Liver (tissue), 9 donors: ENCODE data around the gene CD82. TPM values are rescaled to one million over a fixed set of nuclear protein-coding genes. Genes with fewer than 3 reads are reported as not detected.
A peak's percentile ranks its signal among the peaks of the same experiment; 100 is the strongest.

Experiments
- DNase-seq: peaks from one replicate; pipeline ENCODE4 v3.0.0-alpha.2; 2017; ENCODE audit warnings: low spot score
- H3K27ac ChIP-seq, 2 donors: one replicate each; pipeline ENCODE4 v1.7.0; 2013; ENCODE audit warnings: inconsistent platforms in 2 of 2, low read length in 2 of 2, control low read depth in 1 of 2, low read depth in 1 of 2, mild to moderate bottlenecking in 1 of 2
- H3K27me3 ChIP-seq, 4 donors: one replicate each; pipeline versions ENCODE4 v1.6.1 to v1.7.0; 2013; ENCODE audit warnings: low read length in 3 of 4, inconsistent platforms in 1 of 4, mild to moderate bottlenecking in 1 of 4, moderate library complexity in 1 of 4; ENCODE audit not compliant: control insufficient read depth in 4 of 4, insufficient read depth in 4 of 4
- H3K36me3 ChIP-seq, 4 donors: one replicate each; pipeline versions ENCODE4 v1.6.1 to v1.7.0; 2013; ENCODE audit warnings: low read length in 3 of 4, mild to moderate bottlenecking in 3 of 4, low read depth in 1 of 4, moderate library complexity in 1 of 4; ENCODE audit not compliant: control insufficient read depth in 4 of 4, insufficient read depth in 3 of 4
- H3K4me1 ChIP-seq, 4 donors: one replicate each; pipeline versions ENCODE4 v1.6.1 to v1.7.0; 2013; ENCODE audit warnings: low read length in 3 of 4, mild to moderate bottlenecking in 3 of 4, moderate library complexity in 1 of 4; ENCODE audit not compliant: control insufficient read depth in 4 of 4, insufficient read depth in 4 of 4
- H3K4me3 ChIP-seq, 3 donors: one replicate each; pipeline versions ENCODE4 v1.6.1 to v1.7.0; 2013; ENCODE audit warnings: low read length in 3 of 3, control low read depth in 1 of 3, low read depth in 1 of 3, mild to moderate bottlenecking in 1 of 3
- H3K9ac ChIP-seq, 2 donors: one replicate each; pipeline ENCODE4 v1.7.0; 2013; ENCODE audit warnings: low read length in 2 of 2, mild to moderate bottlenecking in 2 of 2, moderate library complexity in 2 of 2, control low read depth in 1 of 2, low read depth in 1 of 2
- H3K9me3 ChIP-seq, 4 donors: one replicate each; pipeline versions ENCODE4 v1.6.1 to v1.7.0; 2013; ENCODE audit warnings: low read length in 3 of 4; ENCODE audit not compliant: control insufficient read depth in 4 of 4
- EGR1 ChIP-seq, 2 donors: IDR thresholded peaks; 2 replicates each; pipeline ENCODE4 v1.6.1; 2016 to 2018; ENCODE audit warnings: antibody characterized with exemption in 2 of 2, low read depth in 2 of 2
- FOXA1 ChIP-seq: IDR thresholded peaks from 2 replicates; pipeline ENCODE4 v1.6.1; 2016; ENCODE audit warnings: antibody characterized with exemption
- FOXA2 ChIP-seq: IDR thresholded peaks from 2 replicates; pipeline ENCODE4 v1.6.1; 2016; ENCODE audit warnings: antibody characterized with exemption
- GABPA ChIP-seq, 2 donors: IDR thresholded peaks in 1 of 2; conservative IDR thresholded peaks in 1 of 2; 2 replicates each; pipeline ENCODE4 v1.6.1; 2016; ENCODE audit warnings: antibody characterized with exemption in 2 of 2, mild to moderate bottlenecking in 1 of 2, moderate library complexity in 1 of 2
- HNF4A ChIP-seq, 2 donors: conservative IDR thresholded peaks; 2 replicates each; pipeline ENCODE4 v1.6.1; 2016; ENCODE audit warnings: antibody characterized with exemption in 2 of 2, mild to moderate bottlenecking in 2 of 2
- HNF4G ChIP-seq: IDR thresholded peaks from 2 replicates; pipeline ENCODE4 v1.6.1; 2016; ENCODE audit warnings: antibody characterized with exemption
- JUND ChIP-seq, 2 donors: IDR thresholded peaks; 2 replicates each; pipeline ENCODE4 v1.6.1; 2016; ENCODE audit warnings: antibody characterized with exemption in 2 of 2
- NR2F2 ChIP-seq: IDR thresholded peaks from 2 replicates; pipeline ENCODE4 v1.6.1; 2016; ENCODE audit warnings: antibody characterized with exemption
- RAD21 ChIP-seq, 2 donors: IDR thresholded peaks; 2 replicates each; pipeline ENCODE4 v1.6.1; 2016; ENCODE audit warnings: antibody characterized with exemption in 2 of 2, mild to moderate bottlenecking in 2 of 2
- RXRA ChIP-seq, 2 donors: IDR thresholded peaks; 2 replicates each; pipeline ENCODE4 v1.6.1; 2017 to 2018; ENCODE audit warnings: antibody characterized with exemption in 2 of 2, mild to moderate bottlenecking in 1 of 2
- SP1 ChIP-seq: IDR thresholded peaks from 2 replicates; pipeline ENCODE4 v1.6.1; 2018; ENCODE audit warnings: antibody characterized with exemption, mild to moderate bottlenecking
- TAF1 ChIP-seq: conservative IDR thresholded peaks from 2 replicates; pipeline ENCODE4 v1.6.1; 2016; ENCODE audit warnings: antibody characterized with exemption, mild to moderate bottlenecking
- YY1 ChIP-seq: IDR thresholded peaks from 2 replicates; pipeline ENCODE4 v1.6.1; 2016; ENCODE audit warnings: antibody characterized with exemption, mild to moderate bottlenecking
- WGBS: extraction: QIAGEN DNeasy Blood & Tissue Kit; methylation state at CpG from one replicate; pipeline ENCODE4 v1.1.7; 2013; 5-methylcytosine and 5-hydroxymethylcytosine counted together
- polyA plus RNA-seq, 2 donors: library from polyadenylated mRNA; stranded (reverse) in 1 of 2; unstranded in 1 of 2; fragments of 200-250 nt in 1 of 2; fragments of >200 nt in 1 of 2; fragmentation: Nextera tagmentation in 1 of 2; extraction: Ambion mirVana in 1 of 2; gene quantifications; one replicate each; pipeline versions ENCODE4 v1.2.1 to v1.2.3, GENCODE V29; 2013 to 2015
- total RNA-seq, 2 donors: library from RNA; depleted of rRNA; stranded (reverse); fragments of >200 nt; gene quantifications; one replicate each; pipeline ENCODE4 v1.2.3, GENCODE V29; 2014
- TF ChIP-seq, protein P1 (sequence below): IDR thresholded peaks from 2 replicates; pipeline ENCODE4 v1.6.1; 2016; ENCODE audit warnings: antibody characterized with exemption
- TF ChIP-seq, protein P2 (sequence below): fragments of 150-350 bp; IDR thresholded peaks from 2 replicates; pipeline ENCODE4 v1.5.1; 2017; ENCODE audit warnings: improper control_type of control experiment, low read depth, low read length; ENCODE audit not compliant: missing input control
- TF ChIP-seq, protein P3 (sequence below): IDR thresholded peaks from 2 replicates; pipeline ENCODE4 v1.6.1; 2016; ENCODE audit warnings: antibody characterized with exemption
- TF ChIP-seq, protein P4 (sequence below): IDR thresholded peaks from 2 replicates; pipeline ENCODE4 v1.6.1; 2016; ENCODE audit warnings: antibody characterized with exemption
- TF ChIP-seq, protein P5 (sequence below): IDR thresholded peaks from 2 replicates; pipeline ENCODE4 v1.6.1; 2016; ENCODE audit warnings: antibody characterized with exemption, mild to moderate bottlenecking
- donor health status: healthy.
- donor health status: healthy.
- donor health status: healthy.
- donor health status: healthy.
- donor health status: healthy.

CD82 gene
- total and polyA plus RNA-seq, 4 donors = 27.4 to 82.6 (median 47.8) TPM

DNA sequence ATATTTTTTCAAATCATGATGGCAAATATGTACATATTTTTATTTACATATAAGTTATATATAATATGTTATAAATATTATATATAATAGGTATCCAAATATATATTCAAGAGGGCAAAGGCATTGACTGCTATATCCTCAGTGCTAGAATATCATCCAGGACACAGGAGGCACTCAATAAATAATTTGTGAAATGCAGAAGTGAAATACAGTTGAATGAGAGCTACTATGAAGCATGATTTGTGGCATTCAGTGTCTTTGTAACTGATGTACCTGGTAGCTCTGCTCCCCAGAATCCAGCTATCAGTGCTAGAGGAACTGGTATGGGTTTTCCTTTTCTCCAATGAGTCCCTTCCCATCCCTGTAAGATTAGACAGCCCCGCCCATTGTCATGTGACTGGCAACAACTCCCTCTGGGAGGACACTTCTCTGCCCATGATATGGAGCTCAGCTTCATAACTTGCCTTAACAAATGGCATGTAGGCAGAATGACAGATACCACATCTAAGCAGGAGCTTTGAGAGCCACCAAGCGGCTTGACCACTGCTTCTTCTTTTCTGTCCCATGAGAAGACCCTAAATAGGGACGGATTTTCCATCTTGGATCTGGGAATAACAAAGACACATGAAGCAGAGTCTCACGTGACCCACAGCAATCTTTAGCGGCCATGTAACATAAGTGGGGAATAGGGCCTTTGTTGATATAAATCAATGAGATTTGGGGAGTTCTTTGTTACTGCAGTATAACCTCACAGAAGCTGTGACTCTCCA lies 10.2 kb upstream of the CD82 start (continued):
- TF ChIP-seq GABPA (IDR thresholded peaks at IDR 0.05 in 1 of 2, conservative IDR thresholded peaks at IDR 0.05 in 1 of 2) (no peak), HNF4G (no peak), JUND (IDR thresholded peaks at IDR 0.05) (no peak)
- TF ChIP-seq, protein P1, sequence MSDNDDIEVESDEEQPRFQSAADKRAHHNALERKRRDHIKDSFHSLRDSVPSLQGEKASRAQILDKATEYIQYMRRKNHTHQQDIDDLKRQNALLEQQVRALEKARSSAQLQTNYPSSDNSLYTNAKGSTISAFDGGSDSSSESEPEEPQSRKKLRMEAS = no peak
- TF ChIP-seq, protein P2, sequence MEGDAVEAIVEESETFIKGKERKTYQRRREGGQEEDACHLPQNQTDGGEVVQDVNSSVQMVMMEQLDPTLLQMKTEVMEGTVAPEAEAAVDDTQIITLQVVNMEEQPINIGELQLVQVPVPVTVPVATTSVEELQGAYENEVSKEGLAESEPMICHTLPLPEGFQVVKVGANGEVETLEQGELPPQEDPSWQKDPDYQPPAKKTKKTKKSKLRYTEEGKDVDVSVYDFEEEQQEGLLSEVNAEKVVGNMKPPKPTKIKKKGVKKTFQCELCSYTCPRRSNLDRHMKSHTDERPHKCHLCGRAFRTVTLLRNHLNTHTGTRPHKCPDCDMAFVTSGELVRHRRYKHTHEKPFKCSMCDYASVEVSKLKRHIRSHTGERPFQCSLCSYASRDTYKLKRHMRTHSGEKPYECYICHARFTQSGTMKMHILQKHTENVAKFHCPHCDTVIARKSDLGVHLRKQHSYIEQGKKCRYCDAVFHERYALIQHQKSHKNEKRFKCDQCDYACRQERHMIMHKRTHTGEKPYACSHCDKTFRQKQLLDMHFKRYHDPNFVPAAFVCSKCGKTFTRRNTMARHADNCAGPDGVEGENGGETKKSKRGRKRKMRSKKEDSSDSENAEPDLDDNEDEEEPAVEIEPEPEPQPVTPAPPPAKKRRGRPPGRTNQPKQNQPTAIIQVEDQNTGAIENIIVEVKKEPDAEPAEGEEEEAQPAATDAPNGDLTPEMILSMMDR = no peak

DNA sequence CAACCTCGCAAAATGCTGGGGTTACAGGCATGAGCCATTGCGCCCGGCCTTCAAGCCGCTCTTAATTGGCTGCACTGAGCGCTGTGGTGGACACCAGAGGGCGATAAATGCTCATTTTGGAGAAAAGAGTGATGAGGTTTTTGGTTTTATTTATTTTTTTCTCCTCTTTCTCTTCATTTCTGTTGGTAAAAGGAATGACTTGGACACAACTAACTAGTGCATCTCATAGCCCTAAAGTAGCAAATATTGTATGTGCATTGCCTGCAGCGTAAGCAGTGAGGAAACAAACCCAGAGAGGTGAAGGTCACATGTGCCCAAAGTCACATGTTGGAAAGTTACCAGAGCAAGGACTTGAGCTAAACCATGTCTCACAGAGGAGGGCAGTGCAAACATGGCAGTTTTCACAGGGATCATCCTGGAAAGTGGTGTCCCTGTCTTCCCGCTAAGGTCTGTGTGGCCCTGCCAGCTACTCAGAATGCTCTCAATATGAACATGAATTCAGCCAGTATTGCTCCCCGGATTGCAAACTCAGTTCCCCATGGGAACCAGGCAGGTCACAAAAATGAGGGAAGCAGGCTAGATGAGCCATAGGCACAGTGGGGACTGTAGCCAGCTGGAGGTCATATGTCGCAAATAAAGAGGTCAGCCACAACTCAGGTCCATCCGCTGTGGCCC lies 8.6 kb upstream of the CD82 start:
- Histone ChIP-seq H3K4me3 (no peak overlapping the region), H3K36me3 (no peaks in the 10 kb centered on the region), H3K27me3 (no peaks in the 10 kb centered on the region), H3K27ac (peak overlapping the region; percentile 52 to 81), H3K9ac (no peak overlapping the region), H3K4me1 (peaks cover 0 to 11% (median 8%) of the 10 kb centered on the region in 4 donors), H3K9me3 (no peaks in the 10 kb centered on the region)
- TF ChIP-seq TAF1 (no peak), GABPA (IDR thresholded peaks at IDR 0.05 in 1 of 2, conservative IDR thresholded peaks at IDR 0.05 in 1 of 2) (no peak), EGR1 (IDR thresholded peaks at IDR 0.05; ENCODE audit: low read depth in 2 of 2) (peak in 1 of 2 donors; percentile 45), FOXA2 (peak; percentile 7), HNF4A (conservative IDR thresholded peaks at IDR 0.05) (peak; percentile 50 to 58), FOXA1 (no peak), RXRA (IDR thresholded peaks at IDR 0.05) (peak; percentile 20 to 52), JUND (IDR thresholded peaks at IDR 0.05) (no peak), HNF4G (no peak), NR2F2 (peak; percentile 79), YY1 (peak; percentile 76), SP1 (peak; percentile 54), RAD21 (IDR thresholded peaks at IDR 0.05) (peak; percentile 82 to 83)
- TF ChIP-seq, protein P2 = peak; percentile 77
- TF ChIP-seq, protein P3, sequence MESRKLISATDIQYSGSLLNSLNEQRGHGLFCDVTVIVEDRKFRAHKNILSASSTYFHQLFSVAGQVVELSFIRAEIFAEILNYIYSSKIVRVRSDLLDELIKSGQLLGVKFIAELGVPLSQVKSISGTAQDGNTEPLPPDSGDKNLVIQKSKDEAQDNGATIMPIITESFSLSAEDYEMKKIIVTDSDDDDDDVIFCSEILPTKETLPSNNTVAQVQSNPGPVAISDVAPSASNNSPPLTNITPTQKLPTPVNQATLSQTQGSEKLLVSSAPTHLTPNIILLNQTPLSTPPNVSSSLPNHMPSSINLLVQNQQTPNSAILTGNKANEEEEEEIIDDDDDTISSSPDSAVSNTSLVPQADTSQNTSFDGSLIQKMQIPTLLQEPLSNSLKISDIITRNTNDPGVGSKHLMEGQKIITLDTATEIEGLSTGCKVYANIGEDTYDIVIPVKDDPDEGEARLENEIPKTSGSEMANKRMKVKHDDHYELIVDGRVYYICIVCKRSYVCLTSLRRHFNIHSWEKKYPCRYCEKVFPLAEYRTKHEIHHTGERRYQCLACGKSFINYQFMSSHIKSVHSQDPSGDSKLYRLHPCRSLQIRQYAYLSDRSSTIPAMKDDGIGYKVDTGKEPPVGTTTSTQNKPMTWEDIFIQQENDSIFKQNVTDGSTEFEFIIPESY = no peak
- TF ChIP-seq, protein P4, sequence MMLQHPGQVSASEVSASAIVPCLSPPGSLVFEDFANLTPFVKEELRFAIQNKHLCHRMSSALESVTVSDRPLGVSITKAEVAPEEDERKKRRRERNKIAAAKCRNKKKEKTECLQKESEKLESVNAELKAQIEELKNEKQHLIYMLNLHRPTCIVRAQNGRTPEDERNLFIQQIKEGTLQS = no peak
- TF ChIP-seq, protein P5, sequence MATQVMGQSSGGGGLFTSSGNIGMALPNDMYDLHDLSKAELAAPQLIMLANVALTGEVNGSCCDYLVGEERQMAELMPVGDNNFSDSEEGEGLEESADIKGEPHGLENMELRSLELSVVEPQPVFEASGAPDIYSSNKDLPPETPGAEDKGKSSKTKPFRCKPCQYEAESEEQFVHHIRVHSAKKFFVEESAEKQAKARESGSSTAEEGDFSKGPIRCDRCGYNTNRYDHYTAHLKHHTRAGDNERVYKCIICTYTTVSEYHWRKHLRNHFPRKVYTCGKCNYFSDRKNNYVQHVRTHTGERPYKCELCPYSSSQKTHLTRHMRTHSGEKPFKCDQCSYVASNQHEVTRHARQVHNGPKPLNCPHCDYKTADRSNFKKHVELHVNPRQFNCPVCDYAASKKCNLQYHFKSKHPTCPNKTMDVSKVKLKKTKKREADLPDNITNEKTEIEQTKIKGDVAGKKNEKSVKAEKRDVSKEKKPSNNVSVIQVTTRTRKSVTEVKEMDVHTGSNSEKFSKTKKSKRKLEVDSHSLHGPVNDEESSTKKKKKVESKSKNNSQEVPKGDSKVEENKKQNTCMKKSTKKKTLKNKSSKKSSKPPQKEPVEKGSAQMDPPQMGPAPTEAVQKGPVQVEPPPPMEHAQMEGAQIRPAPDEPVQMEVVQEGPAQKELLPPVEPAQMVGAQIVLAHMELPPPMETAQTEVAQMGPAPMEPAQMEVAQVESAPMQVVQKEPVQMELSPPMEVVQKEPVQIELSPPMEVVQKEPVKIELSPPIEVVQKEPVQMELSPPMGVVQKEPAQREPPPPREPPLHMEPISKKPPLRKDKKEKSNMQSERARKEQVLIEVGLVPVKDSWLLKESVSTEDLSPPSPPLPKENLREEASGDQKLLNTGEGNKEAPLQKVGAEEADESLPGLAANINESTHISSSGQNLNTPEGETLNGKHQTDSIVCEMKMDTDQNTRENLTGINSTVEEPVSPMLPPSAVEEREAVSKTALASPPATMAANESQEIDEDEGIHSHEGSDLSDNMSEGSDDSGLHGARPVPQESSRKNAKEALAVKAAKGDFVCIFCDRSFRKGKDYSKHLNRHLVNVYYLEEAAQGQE = no peak
- TF ChIP-seq, protein P1 = peak; percentile 40
- peak; percentile 76 for DNase-seq
- 18% methylated on average over 11 of the region's 11 CpGs for WGBS
